ENCODE results near the gene UBE3A.

GRCh38 chr15:25375557-25375956 is 63.3 kb downstream of the UBE3A start:
- TF ChIP-seq REST (IDR thresholded peaks at IDR 0.05; ENCODE audit: low read depth) (no peak), EZH2 (IDR thresholded peaks at IDR 0.05) (no peak), SRF (IDR thresholded peaks at IDR 0.05; ENCODE audit: low read depth) (no peak), CBX3 (IDR thresholded peaks at IDR 0.05; ENCODE audit: low read depth) (no peak), SIN3A (IDR thresholded peaks at IDR 0.05; ENCODE audit: low read depth) (no peak), POLR2A (IDR thresholded peaks at IDR 0.05; ENCODE audit: borderline replicate concordance, extremely low read depth, insufficient read depth, insufficient read length) (no peak), ELF1 (IDR thresholded peaks at IDR 0.05; ENCODE audit: borderline replicate concordance, low read depth) (no peak), POLR2AphosphoS5 (IDR thresholded peaks at IDR 0.05; ENCODE audit: low read depth, low read length) (no peak)
- TF ChIP-seq, protein P1, sequence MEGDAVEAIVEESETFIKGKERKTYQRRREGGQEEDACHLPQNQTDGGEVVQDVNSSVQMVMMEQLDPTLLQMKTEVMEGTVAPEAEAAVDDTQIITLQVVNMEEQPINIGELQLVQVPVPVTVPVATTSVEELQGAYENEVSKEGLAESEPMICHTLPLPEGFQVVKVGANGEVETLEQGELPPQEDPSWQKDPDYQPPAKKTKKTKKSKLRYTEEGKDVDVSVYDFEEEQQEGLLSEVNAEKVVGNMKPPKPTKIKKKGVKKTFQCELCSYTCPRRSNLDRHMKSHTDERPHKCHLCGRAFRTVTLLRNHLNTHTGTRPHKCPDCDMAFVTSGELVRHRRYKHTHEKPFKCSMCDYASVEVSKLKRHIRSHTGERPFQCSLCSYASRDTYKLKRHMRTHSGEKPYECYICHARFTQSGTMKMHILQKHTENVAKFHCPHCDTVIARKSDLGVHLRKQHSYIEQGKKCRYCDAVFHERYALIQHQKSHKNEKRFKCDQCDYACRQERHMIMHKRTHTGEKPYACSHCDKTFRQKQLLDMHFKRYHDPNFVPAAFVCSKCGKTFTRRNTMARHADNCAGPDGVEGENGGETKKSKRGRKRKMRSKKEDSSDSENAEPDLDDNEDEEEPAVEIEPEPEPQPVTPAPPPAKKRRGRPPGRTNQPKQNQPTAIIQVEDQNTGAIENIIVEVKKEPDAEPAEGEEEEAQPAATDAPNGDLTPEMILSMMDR (IDR thresholded peaks at IDR 0.05 in 2 of 3, conservative IDR thresholded peaks at IDR 0.05 in 1 of 3; ENCODE audit: borderline replicate concordance in 1 of 3, insufficient read depth in 1 of 3, low read depth in 2 of 3, low read length in 2 of 3), result no peak
